Vagina (tissue), 2 donors: ENCODE data around the gene CHPF. TPM values are rescaled to one million over a fixed set of nuclear protein-coding genes. Genes with fewer than 3 reads are reported as not detected.

Source experiments
- DNase-seq, 2 donors: peaks; one replicate each; pipeline ENCODE4 v3.0.0-alpha.2; 2017; ENCODE audit errors: extremely low spot score in 2 of 2
- H3K27ac ChIP-seq: fragments of 200-600 bp; sonication (generic); one replicate; pipeline ENCODE4 v1.5.1; 2019
- H3K27me3 ChIP-seq: fragments of 200-600 bp; sonication (generic); one replicate; pipeline ENCODE4 v1.5.1; 2019
- H3K36me3 ChIP-seq, 2 donors: fragments of 200-600 bp; sonication (generic); one replicate each; pipeline ENCODE4 v1.5.1; 2017 to 2019
- H3K4me1 ChIP-seq: fragments of 200-600 bp; sonication (generic); one replicate; pipeline ENCODE4 v1.5.1; 2019
- H3K4me3 ChIP-seq, 2 donors: fragments of 200-600 bp; sonication (generic); 1 replicate in 1 of 2; 2 replicates in 1 of 2; pipeline ENCODE4 v1.5.1; 2016 to 2019
- H3K9me3 ChIP-seq: fragments of 200-600 bp; sonication (generic); one replicate; pipeline ENCODE4 v1.5.1; 2019
- POLR2A ChIP-seq, 2 donors: fragments of 450-650 bp; IDR thresholded peaks; one replicate each; pipeline ENCODE4 v1.6.1; 2017; ENCODE audit warnings: antibody characterized with exemption in 2 of 2, mild to moderate bottlenecking in 2 of 2, moderate library complexity in 2 of 2
- POLR2AphosphoS5 ChIP-seq, 2 donors: sonication (generic); formaldehyde crosslinking; IDR thresholded peaks; one replicate each; pipeline ENCODE4 v1.9.0; 2017; ENCODE audit warnings: antibody characterized with exemption in 2 of 2, mild to moderate bottlenecking in 2 of 2, low read depth in 1 of 2; ENCODE audit not compliant: insufficient read depth in 1 of 2
- intact Hi-C: fragments of 100-400 bp; cut with DNase I; formaldehyde crosslinking; loops from one replicate; pipeline ENCODE4 v1.15.1; 2023
- total RNA-seq: library from RNA; depleted of rRNA; stranded (reverse); fragments of >200 nt; gene quantifications from one replicate; pipeline ENCODE4 v1.2.3, GENCODE V29; 2016
- TF ChIP-seq, protein P1 (sequence below), 3 experiments: fragments of 450-650 bp in 2 of 3; fragments of 200-600 bp in 1 of 3; sonication (generic) in 1 of 3; IDR thresholded peaks; one replicate each; pipeline ENCODE4 v1.5.1; 2017 to 2019; ENCODE audit warnings: antibody characterized with exemption in 3 of 3, mild to moderate bottlenecking in 2 of 3, moderate library complexity in 2 of 3

The CHPF gene
- total RNA-seq, 1 donor from 2014 or later, result 41.5 TPM

GRCh38 chr2:219581346-219581745 is 37.7 kb upstream of the CHPF start:
- TF ChIP-seq POLR2AphosphoS5 (IDR thresholded peaks at IDR 0.05; ENCODE audit: insufficient read depth in 1 of 2, low read depth in 1 of 2) (no peak), POLR2A (IDR thresholded peaks at IDR 0.05) (no peak)
- TF ChIP-seq, protein P1, sequence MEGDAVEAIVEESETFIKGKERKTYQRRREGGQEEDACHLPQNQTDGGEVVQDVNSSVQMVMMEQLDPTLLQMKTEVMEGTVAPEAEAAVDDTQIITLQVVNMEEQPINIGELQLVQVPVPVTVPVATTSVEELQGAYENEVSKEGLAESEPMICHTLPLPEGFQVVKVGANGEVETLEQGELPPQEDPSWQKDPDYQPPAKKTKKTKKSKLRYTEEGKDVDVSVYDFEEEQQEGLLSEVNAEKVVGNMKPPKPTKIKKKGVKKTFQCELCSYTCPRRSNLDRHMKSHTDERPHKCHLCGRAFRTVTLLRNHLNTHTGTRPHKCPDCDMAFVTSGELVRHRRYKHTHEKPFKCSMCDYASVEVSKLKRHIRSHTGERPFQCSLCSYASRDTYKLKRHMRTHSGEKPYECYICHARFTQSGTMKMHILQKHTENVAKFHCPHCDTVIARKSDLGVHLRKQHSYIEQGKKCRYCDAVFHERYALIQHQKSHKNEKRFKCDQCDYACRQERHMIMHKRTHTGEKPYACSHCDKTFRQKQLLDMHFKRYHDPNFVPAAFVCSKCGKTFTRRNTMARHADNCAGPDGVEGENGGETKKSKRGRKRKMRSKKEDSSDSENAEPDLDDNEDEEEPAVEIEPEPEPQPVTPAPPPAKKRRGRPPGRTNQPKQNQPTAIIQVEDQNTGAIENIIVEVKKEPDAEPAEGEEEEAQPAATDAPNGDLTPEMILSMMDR (IDR thresholded peaks at IDR 0.05), result no peak
- Histone ChIP-seq H3K4me1 (no peaks in the 10 kb centered on the region), H3K27me3 (no peaks in the 10 kb centered on the region), H3K9me3 (no peaks in the 10 kb centered on the region), H3K36me3 (no peaks in the 10 kb centered on the region), H3K27ac (no peak overlapping the region), H3K4me3 (no peak overlapping the region)
- intact Hi-C loops, result no loop called here
- DNase-seq, result no peak

- Histone ChIP-seq H3K9me3 (no peaks in the 10 kb centered on the region), H3K27me3 (no peaks in the 10 kb centered on the region), H3K4me3 (no peak overlapping the region), H3K27ac (no peak overlapping the region), H3K4me1 (no peaks in the 10 kb centered on the region), H3K36me3 (no peaks in the 10 kb centered on the region)
- intact Hi-C loops, result no loop called here
- no peak for DNase-seq
- TF ChIP-seq POLR2A (IDR thresholded peaks at IDR 0.05) (no peak), POLR2AphosphoS5 (IDR thresholded peaks at IDR 0.05; ENCODE audit: insufficient read depth in 1 of 2, low read depth in 1 of 2) (no peak)
- TF ChIP-seq, protein P1 (IDR thresholded peaks at IDR 0.05), result no peak
These were observed 35.4 kb upstream of the CHPF start for GRCh38 chr2:219578811-219579613.

DNA sequence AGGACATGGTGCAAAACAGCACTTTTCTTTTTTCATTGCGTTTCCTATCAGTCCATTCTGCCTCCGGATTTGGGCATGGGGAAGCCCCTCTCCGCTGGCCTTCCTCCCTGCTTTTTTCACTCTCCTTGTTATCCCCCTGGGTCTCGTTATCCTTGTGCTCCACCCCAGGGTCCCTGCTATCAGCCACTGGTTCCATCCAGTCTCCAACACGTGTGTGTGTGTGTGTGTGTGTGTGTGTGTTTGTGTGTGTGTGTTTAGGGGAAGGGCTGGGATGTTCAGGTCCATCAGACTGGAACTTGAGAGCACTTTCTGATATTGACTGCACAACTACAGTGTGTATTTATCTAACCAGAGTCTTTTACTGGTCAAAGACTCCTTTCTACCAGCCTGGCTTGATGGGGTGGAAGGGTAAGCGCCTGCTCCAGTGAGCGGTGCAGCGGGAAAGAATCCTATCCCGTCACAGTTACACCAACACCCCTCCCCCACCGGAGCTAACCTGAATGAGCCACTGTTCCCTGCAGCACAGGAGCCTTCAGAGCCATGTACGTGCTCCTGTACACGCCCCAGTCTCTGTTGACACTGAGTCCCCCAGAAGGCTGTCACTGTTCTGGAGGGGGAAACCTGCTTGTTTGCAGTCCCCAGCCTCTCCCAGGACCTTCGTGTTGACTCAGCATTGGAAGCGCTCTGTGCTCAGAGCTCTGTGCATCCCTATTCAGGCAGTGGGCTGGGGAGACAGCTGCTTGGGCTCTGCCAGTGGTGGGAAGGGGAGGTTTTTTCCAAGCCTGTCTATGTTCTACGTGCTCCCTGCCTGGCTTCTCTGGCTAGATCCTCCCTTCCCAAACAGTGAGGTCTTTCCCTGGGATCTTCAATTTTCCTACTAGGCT is 33.1 kb upstream of the CHPF start:
- H3K27me3 ChIP-seq, result no peaks in the 10 kb centered on the region
- no peaks in the 10 kb centered on the region for H3K9me3 ChIP-seq
- intact Hi-C loops, result no loop called here
- H3K36me3 ChIP-seq, result no peaks in the 10 kb centered on the region
- H3K4me1 ChIP-seq, result peaks cover 2% of the 10 kb centered on the region
- no peak for DNase-seq
- no peak overlapping the region for H3K27ac ChIP-seq
- no peak overlapping the region for H3K4me3 ChIP-seq
- TF ChIP-seq POLR2AphosphoS5 (IDR thresholded peaks at IDR 0.05; ENCODE audit: insufficient read depth in 1 of 2, low read depth in 1 of 2) (no peak), POLR2A (IDR thresholded peaks at IDR 0.05) (no peak)
- TF ChIP-seq, protein P1 (IDR thresholded peaks at IDR 0.05), result no peak

- H3K27me3 ChIP-seq, result no peaks in the 10 kb centered on the region
These were observed 32.2 kb upstream of the CHPF start for GRCh38 chr2:219575566-219576504.

More at GRCh38 chr2:219575566-219576504, 32.2 kb upstream of the CHPF start:
- peaks cover 7% of the 10 kb centered on the region for H3K4me1 ChIP-seq
- H3K36me3 ChIP-seq, result no peaks in the 10 kb centered on the region
- H3K4me3 ChIP-seq, result no peak overlapping the region
- DNase-seq, result no peak
- no peak overlapping the region for H3K27ac ChIP-seq
- no peak for TF ChIP-seq POLR2A (IDR thresholded peaks at IDR 0.05)
- TF ChIP-seq POLR2AphosphoS5 (IDR thresholded peaks at IDR 0.05; ENCODE audit: insufficient read depth in 1 of 2, low read depth in 1 of 2), result no peak
- TF ChIP-seq, protein P1 (IDR thresholded peaks at IDR 0.05), result no peak
- intact Hi-C loops, result no loop called here
- H3K9me3 ChIP-seq, result no peaks in the 10 kb centered on the region
